ENCODE data around the gene TATDN3. TPM values are rescaled to one million over a fixed set of nuclear protein-coding genes. Genes with fewer than 3 reads are reported as not detected.
"Not testable (repeated sequence)": the region's sequence is repeated elsewhere in the genome, so short reads cannot be mapped to it uniquely, and the experiment has no call there.

Gene TATDN3
- total RNA-seq, 1 donor from 2014 or later = 17.3 TPM

- intact Hi-C loops (cut with micrococcal nuclease) = no loop called here
Observed at GRCh38 chr1:212774584-212774983, 17.1 kb upstream of the TATDN3 start.

GRCh38 chr1:212775241-212775640 lies 16.5 kb upstream of the TATDN3 start:
- intact Hi-C loops (cut with micrococcal nuclease) = no loop called here

- intact Hi-C loops (cut with micrococcal nuclease) = no loop called here
Observed at GRCh38 chr1:212777151-212777550, 14.5 kb upstream of the TATDN3 start.

GRCh38 chr1:212779086-212779485 lies 12.6 kb upstream of the TATDN3 start:
- intact Hi-C loops (cut with micrococcal nuclease) = not testable (repeated sequence)

GRCh38 chr1:212780759-212781158 lies 10.9 kb upstream of the TATDN3 start:
- intact Hi-C loops (cut with micrococcal nuclease) = loop anchor here (5.0 kb wide), 1 partner anchor 323 kb away; no protein-coding TSS in a partner anchor

GRCh38 chr1:212781225-212781624 lies 10.5 kb upstream of the TATDN3 start:
- intact Hi-C loops (cut with micrococcal nuclease) = loop anchor here (5.0 kb wide), 1 partner anchor 324 kb away; no protein-coding TSS in a partner anchor

GRCh38 chr1:212782422-212783154 lies 9.1 kb upstream of the TATDN3 start:
- intact Hi-C loops (cut with micrococcal nuclease) = loop anchor here (1.0 to 5.0 kb wide), 4 partner anchors 83 to 325 kb away; partner anchors contain the start of gene BATF3

GRCh38 chr1:212783976-212784375 lies 7.7 kb upstream of the TATDN3 start:
- intact Hi-C loops (cut with micrococcal nuclease) = loop anchor here (5.0 kb wide), 1 partner anchor 327 kb away; no protein-coding TSS in a partner anchor

GRCh38 chr1:212785871-212786270 lies 5.8 kb upstream of the TATDN3 start:
- intact Hi-C loops (cut with micrococcal nuclease) = no loop called here

GRCh38 chr1:212791261-212791675 lies 426 bp upstream of the TATDN3 start:
- intact Hi-C loops (cut with micrococcal nuclease) = loop anchor here (1.0 to 5.0 kb wide), 8 partner anchors 67 to 504 kb away; partner anchors contain the start of genes ANGEL2, ATF3, FLVCR1 and PACC1

GRCh38 chr1:212792396-212792908 lies 758 bp downstream of the TATDN3 start:
- intact Hi-C loops (cut with micrococcal nuclease) = loop anchor here (5.0 kb wide), 2 partner anchors 205 to 225 kb away; no protein-coding TSS in a partner anchor

GRCh38 chr1:212794561-212795014 lies 2.9 kb downstream of the TATDN3 start:
- intact Hi-C loops (cut with micrococcal nuclease) = loop anchor here (5.0 kb wide), 2 partner anchors 203 to 227 kb away; no protein-coding TSS in a partner anchor

GRCh38 chr1:212797681-212798080 lies 6.0 kb downstream of the TATDN3 start:
- intact Hi-C loops (cut with micrococcal nuclease) = no loop called here

- intact Hi-C loops (cut with micrococcal nuclease) = no loop called here
Observed at GRCh38 chr1:212805767-212806166, 14.1 kb downstream of the TATDN3 start.

GRCh38 chr1:212814537-212815334 lies 23.0 kb downstream of the TATDN3 start:
- intact Hi-C loops (cut with micrococcal nuclease) = loop anchor here (1.0 kb wide), 1 partner anchor 181 kb away; no protein-coding TSS in a partner anchor

GRCh38 chr1:212816567-212817278 lies 25.0 kb downstream of the TATDN3 start:
- intact Hi-C loops (cut with micrococcal nuclease) = no loop called here

- intact Hi-C loops (cut with micrococcal nuclease) = no loop called here
Observed at GRCh38 chr1:212819726-212820125, 28.0 kb downstream of the TATDN3 start.

GRCh38 chr1:212820969-212821368 lies 29.3 kb downstream of the TATDN3 start:
- intact Hi-C loops (cut with micrococcal nuclease) = no loop called here

GRCh38 chr1:212822956-212823355 lies 31.3 kb downstream of the TATDN3 start:
- intact Hi-C loops (cut with micrococcal nuclease) = no loop called here

GRCh38 chr1:212824201-212824600 lies 32.5 kb downstream of the TATDN3 start:
- intact Hi-C loops (cut with micrococcal nuclease) = no loop called here
